Measurements from ENCODE around the gene CYP26A1. TPM values are rescaled to one million over a fixed set of nuclear protein-coding genes. Genes with fewer than 3 reads are reported as not detected.

The CYP26A1 gene, protein sequence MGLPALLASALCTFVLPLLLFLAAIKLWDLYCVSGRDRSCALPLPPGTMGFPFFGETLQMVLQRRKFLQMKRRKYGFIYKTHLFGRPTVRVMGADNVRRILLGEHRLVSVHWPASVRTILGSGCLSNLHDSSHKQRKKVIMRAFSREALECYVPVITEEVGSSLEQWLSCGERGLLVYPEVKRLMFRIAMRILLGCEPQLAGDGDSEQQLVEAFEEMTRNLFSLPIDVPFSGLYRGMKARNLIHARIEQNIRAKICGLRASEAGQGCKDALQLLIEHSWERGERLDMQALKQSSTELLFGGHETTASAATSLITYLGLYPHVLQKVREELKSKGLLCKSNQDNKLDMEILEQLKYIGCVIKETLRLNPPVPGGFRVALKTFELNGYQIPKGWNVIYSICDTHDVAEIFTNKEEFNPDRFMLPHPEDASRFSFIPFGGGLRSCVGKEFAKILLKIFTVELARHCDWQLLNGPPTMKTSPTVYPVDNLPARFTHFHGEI
- total RNA-seq, result not detected in 2 replicates

DNA sequence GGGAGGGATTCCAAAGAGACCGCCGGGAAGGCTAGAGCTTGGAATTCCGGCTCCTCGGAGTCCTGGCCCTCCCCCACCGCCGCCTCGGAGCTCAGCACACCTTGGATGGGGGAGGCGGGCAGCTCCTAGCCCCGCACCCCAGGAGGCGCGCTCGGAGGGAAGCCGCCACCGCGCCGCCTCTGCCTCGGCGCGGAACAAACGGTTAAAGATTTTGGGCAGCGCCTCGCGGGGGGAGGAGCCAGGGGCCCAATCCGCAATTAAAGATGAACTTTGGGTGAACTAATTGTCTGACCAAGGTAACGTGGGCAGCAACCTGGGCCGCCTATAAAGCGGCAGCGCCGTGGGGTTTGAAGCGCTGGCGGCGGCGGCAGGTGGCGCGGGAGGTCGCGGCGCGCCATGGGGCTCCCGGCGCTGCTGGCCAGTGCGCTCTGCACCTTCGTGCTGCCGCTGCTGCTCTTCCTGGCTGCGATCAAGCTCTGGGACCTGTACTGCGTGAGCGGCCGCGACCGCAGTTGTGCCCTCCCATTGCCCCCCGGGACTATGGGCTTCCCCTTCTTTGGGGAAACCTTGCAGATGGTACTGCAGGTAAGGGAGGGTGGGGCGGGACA lies at the start of gene CYP26A1:
Gene CYP26A1 (plus strand): TSS at position 355 of the 608 bp plus-strand sequence. CDS start 42 bp downstream, at position 397.
- DNase-seq (ENCODE audit: low read depth), result no peak
- Histone ChIP-seq H3K36me3 (ENCODE audit: control insufficient read depth, insufficient read depth, low read length) (no peaks in the 10 kb centered on the region), H3K4me3 (ENCODE audit: low read depth, low read length) (no peak within 1 kb of the TSS), H3K27me3 (ENCODE audit: control insufficient read depth, insufficient read depth, low read length) (peaks cover 61% of the 10 kb centered on the region)
- FAIRE-seq, result no peak
- TF ChIP-seq, protein P1, sequence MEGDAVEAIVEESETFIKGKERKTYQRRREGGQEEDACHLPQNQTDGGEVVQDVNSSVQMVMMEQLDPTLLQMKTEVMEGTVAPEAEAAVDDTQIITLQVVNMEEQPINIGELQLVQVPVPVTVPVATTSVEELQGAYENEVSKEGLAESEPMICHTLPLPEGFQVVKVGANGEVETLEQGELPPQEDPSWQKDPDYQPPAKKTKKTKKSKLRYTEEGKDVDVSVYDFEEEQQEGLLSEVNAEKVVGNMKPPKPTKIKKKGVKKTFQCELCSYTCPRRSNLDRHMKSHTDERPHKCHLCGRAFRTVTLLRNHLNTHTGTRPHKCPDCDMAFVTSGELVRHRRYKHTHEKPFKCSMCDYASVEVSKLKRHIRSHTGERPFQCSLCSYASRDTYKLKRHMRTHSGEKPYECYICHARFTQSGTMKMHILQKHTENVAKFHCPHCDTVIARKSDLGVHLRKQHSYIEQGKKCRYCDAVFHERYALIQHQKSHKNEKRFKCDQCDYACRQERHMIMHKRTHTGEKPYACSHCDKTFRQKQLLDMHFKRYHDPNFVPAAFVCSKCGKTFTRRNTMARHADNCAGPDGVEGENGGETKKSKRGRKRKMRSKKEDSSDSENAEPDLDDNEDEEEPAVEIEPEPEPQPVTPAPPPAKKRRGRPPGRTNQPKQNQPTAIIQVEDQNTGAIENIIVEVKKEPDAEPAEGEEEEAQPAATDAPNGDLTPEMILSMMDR (IDR thresholded peaks at IDR 0.05; ENCODE audit: insufficient read depth, low read length, severe bottlenecking), result no peak

DNA sequence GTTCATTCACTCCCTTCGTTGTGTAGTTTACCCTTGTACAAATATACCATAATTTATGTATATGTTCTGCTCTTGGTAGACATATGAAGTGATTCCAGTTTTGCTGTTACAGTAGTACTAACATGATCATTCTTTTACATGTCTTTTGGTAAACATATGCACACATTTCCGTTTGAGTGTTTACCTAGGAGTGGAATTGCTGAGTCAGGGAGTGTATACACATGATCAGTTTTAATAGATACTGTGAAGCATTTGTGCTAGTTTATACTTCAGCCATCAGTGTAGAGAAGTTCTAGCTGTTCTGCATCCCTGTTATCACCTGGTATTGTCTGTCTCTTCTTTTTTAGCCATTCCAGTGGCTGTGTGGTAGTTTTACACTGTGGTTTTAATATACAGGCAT lies 47.6 kb upstream of the CYP26A1 start:
- Histone ChIP-seq H3K4me3 (ENCODE audit: low read depth, low read length) (no peak overlapping the region), H3K36me3 (ENCODE audit: control insufficient read depth, insufficient read depth, low read length) (no peaks in the 10 kb centered on the region), H3K27me3 (ENCODE audit: control insufficient read depth, insufficient read depth, low read length) (no peaks in the 10 kb centered on the region)
- TF ChIP-seq, protein P1 (IDR thresholded peaks at IDR 0.05; ENCODE audit: insufficient read depth, low read length, severe bottlenecking), result no peak
- peak; percentile 44 for DNase-seq (ENCODE audit: low read depth)
- no peak for FAIRE-seq

DNA sequence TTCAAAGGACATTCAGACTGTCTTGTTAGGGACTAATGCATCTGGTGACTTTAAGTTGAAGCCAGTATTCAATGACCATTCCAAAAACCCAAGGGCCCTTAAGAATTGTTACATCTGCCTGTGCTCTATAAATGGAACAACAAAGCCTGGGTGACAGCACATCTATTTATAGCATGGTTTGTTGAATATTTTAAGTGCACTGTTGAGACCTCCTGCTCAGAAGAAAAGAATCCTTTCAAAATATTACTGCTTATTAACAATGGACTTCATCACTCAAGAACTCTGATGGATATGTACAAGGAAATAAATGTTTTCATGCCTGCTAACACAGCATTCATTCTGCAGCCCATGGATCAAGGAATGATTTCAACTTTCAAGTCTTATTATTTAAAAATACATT lies 46.2 kb upstream of the CYP26A1 start:
- Histone ChIP-seq H3K36me3 (ENCODE audit: control insufficient read depth, insufficient read depth, low read length) (no peaks in the 10 kb centered on the region), H3K4me3 (ENCODE audit: low read depth, low read length) (no peak overlapping the region), H3K27me3 (ENCODE audit: control insufficient read depth, insufficient read depth, low read length) (no peaks in the 10 kb centered on the region)
- TF ChIP-seq, protein P1 (IDR thresholded peaks at IDR 0.05; ENCODE audit: insufficient read depth, low read length, severe bottlenecking), result no peak
- FAIRE-seq, result no peak
- DNase-seq (ENCODE audit: low read depth), result no peak

DNA sequence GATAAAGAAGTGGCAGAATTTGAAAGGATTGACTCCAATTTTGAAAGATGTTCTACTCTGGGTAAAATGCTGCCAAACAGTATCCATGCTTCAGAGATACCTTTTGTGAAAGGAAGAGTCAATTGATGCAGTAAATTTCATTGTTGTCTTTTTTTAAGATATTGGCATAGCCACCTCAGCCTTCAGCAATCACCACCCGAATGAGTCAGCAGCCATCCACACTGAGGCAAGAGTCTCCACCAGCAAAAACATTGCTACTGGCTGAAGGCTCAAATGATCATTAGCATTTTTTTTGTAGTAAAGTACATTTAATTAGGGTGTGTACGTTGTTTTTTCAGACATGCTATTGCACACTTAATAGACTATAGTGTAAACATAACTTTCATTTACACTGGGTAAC lies 44.8 kb upstream of the CYP26A1 start:
- H3K27me3 ChIP-seq (ENCODE audit: control insufficient read depth, insufficient read depth, low read length), result no peaks in the 10 kb centered on the region
- H3K36me3 ChIP-seq (ENCODE audit: control insufficient read depth, insufficient read depth, low read length), result no peaks in the 10 kb centered on the region
- FAIRE-seq (no peak), DNase-seq (ENCODE audit: low read depth) (peak; percentile 64)
- H3K4me3 ChIP-seq (ENCODE audit: low read depth, low read length), result no peak overlapping the region
- TF ChIP-seq, protein P1 (IDR thresholded peaks at IDR 0.05; ENCODE audit: insufficient read depth, low read length, severe bottlenecking), result no peak

DNA sequence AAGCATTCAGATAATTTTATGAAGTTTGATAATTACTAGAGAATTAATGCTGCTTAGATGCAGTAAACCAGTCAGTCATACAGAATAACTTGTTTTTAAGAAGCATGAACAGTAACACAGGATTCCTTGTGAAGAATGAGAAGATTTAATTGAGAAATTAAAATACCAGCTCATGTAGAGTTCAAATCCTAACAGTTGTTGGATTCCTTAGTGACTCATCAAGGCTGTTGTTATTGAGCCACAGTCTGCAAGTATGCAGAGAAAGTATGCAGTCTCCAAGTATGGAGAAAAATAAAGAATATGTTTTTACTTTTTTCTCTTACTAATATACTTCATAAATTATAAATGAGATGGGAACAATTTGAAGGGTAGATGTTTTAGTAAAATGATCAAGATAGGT lies 43.3 kb upstream of the CYP26A1 start:
- no peak overlapping the region for H3K4me3 ChIP-seq (ENCODE audit: low read depth, low read length)
- peak; percentile 71 for DNase-seq (ENCODE audit: low read depth)

More for the DNA sequence above, 43.3 kb upstream of the CYP26A1 start:
- no peak for FAIRE-seq
- Histone ChIP-seq H3K27me3 (ENCODE audit: control insufficient read depth, insufficient read depth, low read length) (no peaks in the 10 kb centered on the region), H3K36me3 (ENCODE audit: control insufficient read depth, insufficient read depth, low read length) (no peaks in the 10 kb centered on the region)
- TF ChIP-seq, protein P1 (IDR thresholded peaks at IDR 0.05; ENCODE audit: insufficient read depth, low read length, severe bottlenecking), result no peak

Measured in bronchial epithelial cell (primary cell).